ENCODE data around the gene IRF5.
"Not testable (repeated sequence)": the region's sequence is repeated elsewhere in the genome, so short reads cannot be mapped to it uniquely, and the experiment has no call there.

Gene IRF5

DNA sequence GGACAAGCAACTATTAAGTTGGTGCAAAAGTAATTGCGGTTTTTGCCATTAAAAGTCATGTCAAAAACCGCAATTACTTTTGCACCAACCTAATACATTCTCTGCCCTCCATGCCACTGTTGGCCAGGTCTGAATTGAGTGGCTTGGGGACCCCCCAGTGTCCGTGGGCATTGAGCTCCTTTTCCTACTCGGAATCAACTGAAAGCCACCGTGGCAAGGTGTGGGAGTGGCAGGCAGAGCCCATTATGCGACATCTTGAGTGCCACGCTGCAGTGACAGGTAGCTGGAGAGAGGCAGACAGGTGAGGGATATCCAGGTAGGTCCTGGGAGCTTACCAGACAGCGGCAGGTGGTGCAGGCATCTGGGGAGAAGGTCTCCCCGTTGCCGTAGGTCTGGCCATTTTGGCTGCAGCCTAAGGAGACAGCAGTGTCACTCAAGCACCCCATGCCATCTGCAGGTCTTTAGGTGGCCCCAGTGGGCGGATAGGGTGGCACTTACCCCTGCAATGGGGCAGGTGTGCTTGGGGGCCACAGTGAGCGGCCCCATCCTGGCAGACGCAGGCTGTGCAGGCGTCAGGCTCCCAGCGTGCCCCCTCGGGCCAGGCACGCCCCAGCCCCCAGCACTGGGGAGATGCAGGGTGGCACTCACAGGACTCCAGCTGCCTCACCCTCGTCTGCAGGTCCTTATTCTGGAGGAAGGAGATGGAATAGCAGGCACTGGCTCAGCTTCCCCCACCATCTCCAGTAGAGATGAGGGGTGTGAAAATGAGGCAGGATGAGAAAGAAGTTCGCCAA is 30.8 kb upstream of the IRF5 start:
- DNase-seq (ENCODE audit: low read depth in 2 of 2): no peak

DNA sequence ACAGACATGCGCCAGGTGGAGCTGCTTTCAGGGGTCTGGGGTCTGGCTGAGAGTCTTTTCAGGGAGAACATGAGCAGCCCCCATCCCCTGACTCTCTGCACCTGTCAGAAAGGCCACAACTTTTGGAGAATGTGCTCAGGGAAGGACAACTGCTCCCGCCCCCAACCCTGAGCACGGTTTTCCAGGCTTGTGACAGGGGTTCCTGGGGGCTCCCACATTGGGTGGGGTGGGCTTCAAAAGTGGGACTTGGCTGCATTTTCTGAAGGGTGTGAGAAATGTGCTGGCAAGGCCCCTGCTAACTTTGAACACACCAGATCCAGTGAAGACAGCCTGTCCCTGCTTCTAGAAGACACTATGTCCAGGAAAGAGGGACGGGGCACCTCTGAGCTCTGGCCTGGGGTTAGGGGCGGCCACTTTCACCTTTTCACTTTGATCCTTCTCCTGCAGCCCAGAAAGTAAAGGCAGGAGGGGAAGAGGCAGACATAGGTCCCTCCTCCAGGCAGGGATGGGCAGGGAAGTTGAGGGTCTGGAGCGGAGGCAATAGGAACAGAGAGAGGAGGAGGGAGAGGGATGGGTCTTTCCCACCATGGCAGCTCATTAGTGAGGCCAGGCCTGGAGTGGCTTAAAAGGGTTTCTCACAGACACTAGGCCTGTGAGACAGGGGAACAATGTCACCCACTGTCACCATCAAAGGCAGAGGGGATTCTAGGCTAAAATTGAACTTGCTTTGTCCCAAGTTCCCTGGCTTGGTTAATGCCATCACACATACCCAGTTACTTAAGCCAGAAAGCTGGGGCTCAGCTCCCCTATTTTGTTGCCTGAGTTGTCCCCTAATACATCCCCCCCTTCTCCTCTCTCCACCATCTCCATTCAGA is 28.7 kb upstream of the IRF5 start:
- DNase-seq (ENCODE audit: low read depth in 2 of 2): no peak

DNA sequence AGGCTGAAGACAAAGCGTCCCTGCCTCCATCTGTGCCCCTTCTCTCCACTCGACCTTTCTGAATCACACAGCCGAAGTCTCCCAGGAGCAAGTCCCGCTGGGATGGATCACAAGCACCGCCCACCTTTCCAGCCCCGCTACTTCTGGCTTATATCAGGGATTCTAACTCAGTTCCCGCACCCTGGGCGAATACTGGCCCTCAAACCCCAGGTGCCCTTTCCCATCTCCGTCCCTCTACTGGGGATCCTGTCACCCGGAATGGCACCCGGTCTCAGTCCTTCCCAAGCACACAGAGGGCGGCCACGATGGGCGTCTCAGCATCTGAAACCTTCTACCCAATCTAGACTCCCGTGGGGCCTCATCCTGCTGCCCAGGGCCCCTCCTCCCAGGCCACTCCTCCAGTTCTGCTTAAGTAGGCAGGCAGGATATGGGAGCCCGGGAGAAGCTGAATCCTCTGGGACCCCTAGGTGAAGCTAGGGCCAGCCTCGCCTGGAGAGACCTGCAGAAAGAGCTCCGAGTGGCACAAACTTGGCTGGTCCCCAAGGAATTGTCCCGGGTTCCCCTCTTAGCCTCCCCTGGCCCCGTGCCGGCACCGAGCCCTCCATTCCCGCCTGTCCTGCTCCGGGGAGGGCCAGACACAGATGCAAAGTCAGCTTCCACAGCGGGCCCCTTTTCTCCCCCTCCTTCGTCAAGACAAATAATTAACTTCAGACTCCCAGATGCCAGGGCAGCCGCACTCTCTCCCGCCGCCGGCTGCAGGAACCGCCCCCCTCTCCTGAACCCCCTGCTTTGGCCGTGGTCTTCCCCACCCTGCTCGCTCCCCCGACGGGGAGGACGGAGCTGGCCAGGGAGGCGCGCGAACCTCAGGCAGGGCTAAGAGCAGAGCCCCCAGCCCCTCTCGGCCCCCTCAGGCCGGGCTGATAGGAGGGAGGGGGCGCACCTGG is 27.8 kb upstream of the IRF5 start:
- DNase-seq (ENCODE audit: low read depth in 2 of 2): no peak

DNA sequence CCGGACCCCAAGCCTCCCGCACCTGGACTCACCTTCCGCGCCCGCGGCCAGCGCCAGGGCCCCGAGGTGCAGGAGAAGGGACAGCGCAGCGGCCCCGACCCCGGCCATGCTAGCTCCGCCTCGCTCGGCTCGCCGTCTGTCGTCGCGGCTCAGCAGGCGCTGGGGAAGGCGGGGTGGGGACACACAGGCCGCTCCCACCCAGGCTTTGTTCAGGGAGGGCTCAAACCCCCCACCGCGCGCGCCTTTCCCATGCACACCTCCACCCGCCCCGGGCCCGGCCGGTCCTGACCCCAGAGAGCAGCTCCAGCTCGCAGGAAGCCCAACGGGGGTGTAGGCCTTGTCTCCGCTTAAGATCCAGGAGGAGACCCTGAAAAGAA is 27.2 kb upstream of the IRF5 start, which contains the start of gene KCP:
KCP (minus strand) TSS at position 141 of the 377 bp plus-strand sequence; CDS start at position 108, 33 bp downstream.
- DNase-seq (ENCODE audit: low read depth in 2 of 2): no peak

DNA sequence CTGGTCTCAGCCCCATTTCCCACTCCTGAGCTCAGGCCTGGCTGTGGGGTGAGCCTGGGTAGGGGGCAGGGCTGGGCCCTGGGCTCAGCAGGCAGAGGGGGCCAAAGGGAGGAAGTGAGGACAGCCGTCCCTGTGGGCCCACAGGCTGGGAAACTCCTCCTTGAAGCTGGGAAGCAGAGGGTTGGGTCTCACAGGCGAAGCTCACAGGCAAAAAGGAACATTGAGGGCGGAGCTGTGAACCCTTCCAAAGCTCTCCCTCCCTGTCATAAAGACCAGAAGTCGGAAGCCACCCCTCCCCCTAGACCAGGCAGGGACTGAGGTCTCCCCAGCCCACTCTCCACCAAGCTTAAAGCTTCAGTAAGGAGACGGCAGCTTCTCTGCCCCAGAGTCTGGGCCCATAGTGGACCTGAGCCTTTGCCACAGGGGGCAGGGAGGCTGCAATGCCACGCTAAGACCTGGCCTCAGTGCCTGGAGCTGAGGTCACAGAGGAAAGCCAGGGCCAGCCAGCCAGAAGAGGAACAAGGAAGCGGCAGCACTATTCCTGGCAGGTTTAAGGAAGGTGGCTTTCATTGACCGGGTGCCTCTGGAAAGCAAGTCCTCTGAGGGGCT is 26.2 kb upstream of the IRF5 start:
- no peak for DNase-seq (ENCODE audit: low read depth in 2 of 2)

DNA sequence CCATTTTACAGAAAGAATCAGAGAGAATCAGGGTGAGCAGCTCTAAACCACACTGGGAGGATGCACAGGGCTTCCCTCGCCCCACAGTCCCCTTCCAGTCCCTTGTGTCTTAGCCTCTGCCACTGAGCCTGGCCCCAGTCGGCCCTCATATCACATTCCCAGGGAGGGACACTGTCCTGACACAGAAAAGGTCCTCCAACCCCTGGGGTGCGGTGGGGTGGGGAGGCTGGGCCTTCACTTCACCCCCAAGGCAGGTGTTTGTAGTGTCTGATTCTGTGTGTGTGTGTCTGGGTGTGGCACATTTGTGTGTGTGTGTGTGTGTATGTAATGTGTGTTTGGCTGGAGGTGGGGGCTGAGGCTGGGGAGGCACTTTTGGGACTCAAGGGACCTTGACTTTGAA is 25.4 kb upstream of the IRF5 start:
- no peak for DNase-seq (ENCODE audit: low read depth in 2 of 2)

DNA sequence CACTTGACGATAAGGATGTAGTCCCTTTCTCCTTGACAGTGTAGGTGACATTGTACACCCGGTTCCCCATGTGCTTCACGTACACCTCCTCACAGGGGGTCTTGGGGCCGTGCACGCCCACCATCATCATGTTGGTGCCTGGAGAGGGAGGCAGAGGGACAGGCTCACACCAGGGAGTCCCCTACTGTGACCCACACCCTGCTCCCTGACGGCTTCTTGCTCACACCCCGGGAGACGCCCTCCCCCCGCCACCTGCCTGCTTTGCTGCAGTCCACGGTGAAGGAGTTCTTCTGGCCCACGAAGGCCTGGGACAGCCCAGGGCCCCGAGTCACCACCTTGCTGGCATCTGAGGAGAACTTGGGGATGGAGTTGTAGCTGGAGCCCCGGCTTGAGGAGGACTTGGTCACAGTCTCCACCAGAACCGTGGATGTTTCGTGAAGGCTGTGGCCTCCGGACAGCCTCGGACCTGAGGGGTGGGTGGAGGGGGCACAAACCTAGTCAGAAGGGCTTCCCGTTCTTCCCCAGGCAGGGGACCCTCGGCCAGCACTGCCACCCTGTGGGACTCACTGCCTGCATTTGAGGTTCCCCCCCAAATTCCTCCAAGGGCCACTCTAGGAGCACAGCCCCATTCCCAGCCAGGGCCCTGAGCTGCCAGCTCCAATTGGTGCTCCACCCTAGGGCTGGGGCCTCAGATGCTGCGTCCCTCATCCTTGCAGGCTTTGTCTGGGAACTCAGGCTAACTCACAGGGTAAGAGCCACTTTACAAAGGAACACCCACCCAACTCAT is 24.8 kb upstream of the IRF5 start:
- DNase-seq (ENCODE audit: low read depth in 2 of 2): not testable (repeated sequence)

DNA sequence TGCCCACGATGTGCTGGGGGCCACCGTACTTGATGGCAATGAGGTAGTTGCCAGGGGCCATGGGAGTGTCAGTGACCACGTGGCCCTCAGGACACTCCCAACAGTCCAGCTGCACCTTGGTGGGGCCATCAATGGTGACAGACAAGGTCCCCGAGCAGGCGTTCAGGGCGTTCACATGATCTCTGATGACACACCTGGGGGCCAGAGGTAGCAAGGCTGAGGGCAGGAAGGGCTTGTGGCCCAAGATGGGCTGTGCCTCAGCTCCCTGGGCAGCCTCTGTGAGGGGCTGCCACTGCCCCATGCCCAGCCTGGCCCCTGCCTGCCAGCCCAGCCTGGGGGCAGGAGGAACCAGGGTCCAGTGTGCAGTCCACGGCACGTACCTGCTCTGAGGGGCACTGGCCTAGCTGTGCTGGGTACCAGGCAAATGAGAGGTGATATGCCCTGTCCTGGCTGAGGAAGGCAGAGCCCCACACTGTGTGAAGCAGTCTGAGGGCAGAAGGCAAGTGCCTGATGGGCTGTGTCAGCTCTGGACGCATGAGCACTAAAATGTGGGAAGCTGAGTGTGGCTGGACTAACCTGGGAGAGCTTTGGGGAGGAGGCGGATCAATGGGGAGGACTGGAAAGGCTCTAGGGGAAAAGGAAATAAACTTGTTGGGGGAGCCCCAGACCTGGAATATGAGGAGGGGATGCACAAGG is 23.7 kb upstream of the IRF5 start:
- no peak for DNase-seq (ENCODE audit: low read depth in 2 of 2)

DNA sequence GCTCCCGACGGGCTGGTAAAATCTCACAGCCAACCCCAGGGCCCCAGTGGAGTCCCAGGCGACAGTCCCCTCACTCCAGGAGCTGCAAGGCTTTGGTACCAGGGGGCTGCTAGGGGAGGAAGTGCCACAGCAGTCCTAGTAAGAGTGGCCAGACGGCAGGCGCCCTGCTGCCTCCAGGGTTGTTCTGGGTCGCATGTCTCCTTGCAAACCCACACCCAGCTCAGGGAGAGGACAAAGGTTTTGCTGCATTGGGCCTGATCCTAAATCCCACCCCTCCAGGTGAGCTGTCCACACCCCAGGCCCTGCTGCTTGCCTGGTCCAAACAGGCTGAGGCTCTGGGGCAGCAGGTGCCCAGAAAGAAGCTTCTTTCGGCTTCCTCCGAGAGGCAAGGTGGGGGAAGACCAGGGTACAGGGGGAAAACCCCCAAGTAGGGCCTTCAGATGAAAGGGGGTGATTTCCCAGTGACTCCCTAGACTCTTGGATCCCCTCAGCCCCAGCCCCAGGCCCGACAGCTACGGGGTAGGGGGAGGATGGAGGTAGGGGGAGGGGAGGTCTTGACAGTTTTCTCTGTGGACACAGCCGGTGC is 23.1 kb upstream of the IRF5 start:
- no peak for DNase-seq (ENCODE audit: low read depth in 2 of 2)

DNA sequence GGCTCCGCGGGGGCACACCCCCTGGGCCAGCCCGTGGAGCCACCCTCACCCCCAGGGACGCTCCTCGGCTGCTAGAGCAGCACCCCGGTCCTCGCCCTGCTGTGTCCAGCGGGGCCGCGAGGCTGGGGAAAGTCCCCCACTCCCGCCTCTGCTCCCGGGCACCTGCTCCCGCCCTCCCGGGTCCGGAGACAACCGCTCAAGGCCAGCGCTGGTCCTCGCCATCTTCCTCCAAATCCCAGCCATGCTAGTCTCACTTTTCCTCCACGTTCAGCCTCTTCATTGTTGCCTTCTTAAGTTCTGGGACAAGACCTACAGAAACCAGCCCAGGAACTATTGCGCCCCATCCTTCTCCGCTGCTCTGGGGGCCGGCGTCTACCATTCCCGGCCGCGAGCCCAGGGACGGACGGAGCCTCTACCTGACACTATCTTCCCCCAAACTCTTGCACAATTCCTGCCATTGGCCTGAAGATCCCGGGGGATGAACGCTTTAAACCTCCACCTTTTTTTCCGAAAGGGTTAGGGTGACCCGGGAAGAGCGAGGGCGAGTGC is 22.4 kb upstream of the IRF5 start:
- no peak for DNase-seq (ENCODE audit: low read depth in 2 of 2)

DNA sequence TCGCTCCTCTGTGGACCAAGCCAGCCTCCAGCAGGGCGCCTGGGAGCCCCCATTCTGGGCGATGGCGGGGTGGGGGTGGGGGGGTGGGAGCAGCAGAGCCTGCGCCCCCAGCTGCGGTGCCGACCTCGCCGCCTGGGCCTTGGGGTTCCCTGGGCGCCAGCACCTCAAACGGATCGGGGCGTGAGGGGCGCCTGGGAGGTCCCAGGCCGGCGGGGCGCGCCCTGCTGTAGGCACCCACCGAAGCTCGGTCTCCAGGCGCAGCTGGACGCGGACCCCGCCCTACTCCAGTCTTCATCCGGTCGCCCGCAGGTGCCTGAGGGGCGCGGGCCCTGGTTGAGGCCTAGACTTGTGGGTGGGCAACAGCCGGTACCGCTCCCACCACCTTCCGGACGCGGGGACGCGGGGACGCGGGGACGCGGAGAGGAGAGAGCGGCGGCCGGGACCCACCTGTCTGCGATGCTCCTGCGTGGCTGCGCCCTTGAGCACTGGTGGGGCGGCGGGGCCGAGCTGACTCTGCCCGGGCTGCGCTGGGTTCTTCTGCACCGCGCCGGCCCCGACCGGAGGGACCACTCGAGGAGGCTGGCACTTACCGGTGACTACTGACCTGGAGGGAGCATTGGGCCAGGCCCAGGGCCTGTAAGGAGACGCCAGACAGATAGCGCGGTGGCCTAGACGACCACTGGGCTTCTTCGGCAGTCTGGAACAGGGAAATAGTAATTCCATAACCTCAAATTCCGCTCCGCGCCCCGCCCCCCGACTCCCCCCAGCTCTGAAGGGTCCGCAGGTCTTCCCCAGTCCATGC is 21.7 kb upstream of the IRF5 start:
- DNase-seq (ENCODE audit: low read depth in 2 of 2): no peak

DNA sequence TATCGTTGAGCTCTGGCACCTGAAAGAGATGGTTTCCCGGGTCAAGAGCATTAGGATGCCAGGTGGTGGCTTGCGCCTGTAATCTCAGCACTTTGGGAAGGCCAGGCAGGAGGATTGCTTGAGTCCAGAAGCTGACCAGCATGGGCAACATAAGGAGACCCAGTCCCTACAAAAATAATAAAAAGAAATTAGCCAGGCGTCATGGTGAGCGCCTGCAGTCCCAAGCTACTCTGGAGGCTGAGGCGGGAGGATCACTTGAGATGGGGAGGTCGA is 21.1 kb upstream of the IRF5 start:
- DNase-seq (ENCODE audit: low read depth in 2 of 2): no peak

DNA sequence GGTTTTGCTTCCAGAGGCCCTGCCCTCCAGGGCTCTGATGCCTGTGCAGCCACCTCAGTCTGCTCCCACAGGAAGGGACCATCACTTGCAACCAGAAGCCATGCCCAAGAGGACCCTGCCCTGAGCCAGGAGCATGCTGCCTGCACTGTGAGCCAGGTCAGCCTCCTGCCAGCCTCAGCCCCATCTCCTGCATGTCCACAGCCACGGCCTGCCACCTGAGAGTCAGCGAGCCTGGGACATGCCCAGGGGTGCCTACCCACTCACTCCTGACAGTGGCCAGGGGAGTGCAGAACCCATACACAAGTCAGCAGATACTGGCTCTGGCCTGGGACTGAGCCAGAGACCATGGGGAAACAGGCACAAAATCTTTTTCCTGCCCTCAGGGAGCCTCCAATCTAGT is 20.6 kb upstream of the IRF5 start:
- DNase-seq (ENCODE audit: low read depth in 2 of 2): no peak

DNA sequence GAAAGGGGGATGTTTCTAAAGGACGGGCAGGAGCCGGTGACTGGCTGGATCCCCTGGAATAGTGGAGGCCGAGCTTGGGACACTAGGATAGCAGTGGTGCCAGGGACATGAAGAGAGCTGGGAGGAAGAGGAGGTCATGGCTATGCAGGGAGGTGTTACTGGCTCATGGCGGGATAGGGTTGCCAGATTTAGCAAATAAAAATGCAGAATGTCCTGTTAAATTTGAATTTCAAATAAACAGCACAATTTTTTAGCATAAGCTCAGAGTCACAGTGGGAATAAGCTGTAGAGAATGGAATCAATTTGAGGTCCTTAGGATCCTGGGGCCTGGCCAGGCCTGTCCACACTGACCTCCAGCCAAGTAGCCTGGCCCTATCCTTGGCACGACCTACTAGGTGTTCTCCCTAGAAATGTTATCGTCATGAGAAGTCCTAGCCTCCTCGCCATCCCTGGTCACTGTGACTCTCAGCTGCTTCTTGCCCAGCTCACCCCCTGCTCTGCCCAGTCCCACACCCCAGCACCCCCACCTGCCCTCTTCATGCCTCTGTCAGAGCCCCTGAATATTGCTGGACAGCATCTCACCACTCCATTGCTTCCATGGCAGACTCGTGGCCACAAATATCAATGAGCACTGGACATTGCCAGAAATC is 19.6 kb upstream of the IRF5 start:
- DNase-seq (ENCODE audit: low read depth in 2 of 2): no peak

DNA sequence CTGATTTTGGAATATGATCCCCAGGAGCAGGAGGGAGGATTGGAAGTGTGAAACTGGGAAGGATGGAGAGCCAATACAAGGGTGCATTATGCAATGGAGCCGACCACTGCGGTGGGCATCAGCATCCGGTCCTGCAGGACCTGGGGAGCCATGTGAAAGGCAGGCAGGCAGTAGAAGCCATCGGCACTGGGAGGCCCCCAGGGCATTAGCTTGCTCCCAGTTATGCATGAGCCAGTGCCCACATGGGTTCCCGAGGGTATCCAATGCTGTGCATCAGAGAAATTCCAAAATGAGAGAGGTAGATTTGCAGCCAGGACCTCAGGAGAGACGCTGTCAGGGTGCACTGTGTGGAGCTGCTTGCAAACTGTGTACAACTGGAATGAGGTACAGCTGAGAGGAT is 18.5 kb upstream of the IRF5 start:
- no peak for DNase-seq (ENCODE audit: low read depth in 2 of 2)

DNA sequence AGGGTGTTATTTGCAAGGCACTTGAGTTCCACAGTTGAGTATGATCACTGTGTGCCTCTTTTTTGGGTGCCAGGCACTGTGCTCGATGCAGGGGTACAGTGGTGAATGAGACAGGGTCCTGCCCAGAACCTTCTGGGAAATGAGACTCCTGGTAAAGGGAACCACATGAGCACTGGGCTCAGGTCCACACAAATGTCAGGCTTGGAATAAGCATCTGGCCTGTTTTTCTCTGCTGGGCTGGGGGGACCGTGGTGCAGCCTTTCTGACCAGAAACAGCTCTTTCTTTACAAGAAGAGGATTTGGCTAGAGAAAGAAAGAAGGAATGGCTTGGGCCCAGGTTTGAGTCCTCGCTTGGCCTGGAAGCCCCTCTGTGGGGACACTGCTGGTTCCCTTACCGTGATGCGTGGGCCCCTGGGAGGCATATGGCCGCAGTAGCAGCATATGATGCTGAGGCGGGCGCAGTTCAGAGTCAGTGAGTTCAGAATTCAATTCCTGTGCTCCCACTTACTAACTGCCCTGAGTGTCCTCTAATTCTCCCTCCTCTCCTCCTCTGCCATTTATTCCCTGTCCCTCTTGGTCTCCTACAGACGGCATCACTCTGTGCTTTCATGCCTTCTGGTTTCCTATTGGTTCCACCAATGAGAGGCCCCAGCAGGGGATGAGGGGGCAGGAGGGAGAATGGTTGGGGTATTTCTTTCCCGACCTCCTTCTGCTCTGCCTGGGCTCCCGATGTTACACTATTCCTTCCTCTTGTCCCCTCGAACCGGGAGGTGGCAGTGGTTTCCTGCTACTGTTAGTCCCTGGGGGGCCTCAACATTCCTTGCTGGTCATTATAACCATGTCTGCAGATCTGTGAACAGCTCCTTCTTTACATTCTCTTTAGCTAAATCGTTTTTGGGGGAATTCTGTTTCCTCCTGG is 17.6 kb upstream of the IRF5 start:
- no peak for DNase-seq (ENCODE audit: low read depth in 2 of 2)

DNA sequence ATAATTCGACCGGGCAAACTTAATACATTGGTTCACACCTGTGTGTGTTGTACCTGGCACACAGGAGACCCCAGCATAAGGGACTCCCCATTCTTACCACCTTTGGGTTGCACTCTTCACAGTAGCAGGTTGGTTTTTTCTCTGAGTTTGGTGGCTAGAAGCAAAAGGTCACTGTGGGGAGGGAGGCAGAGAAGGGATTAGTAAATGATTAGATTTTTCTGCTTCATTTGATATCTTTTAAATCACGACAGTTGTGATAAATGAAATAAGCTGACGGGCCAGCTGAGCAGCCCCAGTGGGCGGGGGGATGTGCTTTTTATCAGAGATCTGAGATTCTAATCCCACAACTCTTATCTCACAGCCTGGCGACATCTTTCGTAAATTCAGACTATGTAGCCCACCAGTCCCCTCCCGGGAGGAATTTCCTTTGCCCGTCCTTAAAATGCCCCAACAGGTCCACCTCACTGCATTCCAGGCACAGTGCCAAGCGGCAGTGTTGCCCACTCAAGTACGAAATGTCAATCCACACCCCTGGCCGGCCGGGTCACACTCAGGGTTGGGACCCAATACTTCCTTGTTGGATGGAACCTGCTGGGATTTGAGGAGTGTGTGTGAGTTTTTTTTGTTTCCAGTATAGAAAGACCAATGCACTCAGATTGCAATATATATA is 16.7 kb upstream of the IRF5 start:
- no peak for DNase-seq (ENCODE audit: low read depth in 2 of 2)
